Keratinocyte (primary cell): ENCODE measurements around the gene COL8A1. TPM values are rescaled to one million over a fixed set of nuclear protein-coding genes. Genes with fewer than 3 reads are reported as not detected.

Experiments used
- DNase-seq: peaks from one replicate; pipeline ENCODE4 v3.0.0-alpha.2; 2011; ENCODE audit warnings: low read depth, missing footprints, low spot score
- FAIRE-seq: peaks from 2 replicates; lab custom pipeline; 2011; peaks lifted over from hg19 to GRCh38; lab: Jason Lieb, UNC
- H2AFZ ChIP-seq: 2 replicates; pipeline ENCODE4 v1.6.0; 2012; ENCODE audit warnings: low read length, control low read depth, inconsistent platforms; ENCODE audit not compliant: control insufficient read depth
- H3K27ac ChIP-seq: 2 replicates; pipeline ENCODE4 v1.5.1; 2011; ENCODE audit warnings: low read length; ENCODE audit not compliant: control insufficient read depth, insufficient read depth
- H3K27me3 ChIP-seq: 3 replicates; pipeline ENCODE4 v1.6.0; 2011; ENCODE audit warnings: low read length; ENCODE audit not compliant: control insufficient read depth, insufficient read depth; ENCODE audit errors: extremely low read depth
- H3K36me3 ChIP-seq, 2 experiments: 2 replicates in 1 of 2; 3 replicates in 1 of 2; pipeline ENCODE4 v1.5.1; 2011; ENCODE audit warnings: low read length in 2 of 2, mild to moderate bottlenecking in 1 of 2; ENCODE audit not compliant: control insufficient read depth in 2 of 2, insufficient read depth in 2 of 2; ENCODE audit errors: extremely low read depth in 1 of 2
- H3K4me1 ChIP-seq: 3 replicates; pipeline ENCODE4 v1.5.1; 2011; ENCODE audit warnings: low read length; ENCODE audit not compliant: control insufficient read depth, insufficient read depth; ENCODE audit errors: extremely low read depth
- H3K4me2 ChIP-seq: 3 replicates; pipeline ENCODE4 v1.6.0; 2011; ENCODE audit warnings: low read depth, low read length; ENCODE audit not compliant: control insufficient read depth, insufficient read depth; ENCODE audit errors: extremely low read depth
- H3K4me3 ChIP-seq, 3 experiments: fragments of 200-600 bp in 1 of 3; sonication (generic) in 1 of 3; 2 replicates in 2 of 3; 3 replicates in 1 of 3; pipeline ENCODE4 v1.5.1; 2011 to 2016; ENCODE audit warnings: low read length in 3 of 3, mild to moderate bottlenecking in 3 of 3, control low read depth in 2 of 3, inconsistent platforms in 1 of 3, low read depth in 1 of 3, mixed read lengths in 1 of 3, mixed run types in 1 of 3, moderate library complexity in 1 of 3; ENCODE audit not compliant: control insufficient read depth in 2 of 3, insufficient read depth in 2 of 3; ENCODE audit errors: extremely low read depth in 1 of 3
- H3K79me2 ChIP-seq: 2 replicates; pipeline ENCODE4 v1.6.0; 2012; ENCODE audit warnings: low read length; ENCODE audit not compliant: control insufficient read depth, insufficient read depth
- H3K9ac ChIP-seq: 3 replicates; pipeline ENCODE4 v1.6.0; 2011; ENCODE audit warnings: low read length; ENCODE audit not compliant: control insufficient read depth, insufficient read depth; ENCODE audit errors: extremely low read depth
- H3K9me1 ChIP-seq: 3 replicates; pipeline ENCODE4 v1.6.0; 2011; ENCODE audit warnings: low read length; ENCODE audit not compliant: control insufficient read depth, insufficient read depth; ENCODE audit errors: extremely low read depth
- H3K9me3 ChIP-seq: 2 replicates; pipeline ENCODE4 v1.5.1; 2012; ENCODE audit warnings: low read depth, low read length; ENCODE audit not compliant: control insufficient read depth
- H4K20me1 ChIP-seq: 3 replicates; pipeline ENCODE4 v1.6.0; 2011; ENCODE audit warnings: low read length; ENCODE audit not compliant: control insufficient read depth, insufficient read depth; ENCODE audit errors: extremely low read depth
- CTCF ChIP-seq, 3 experiments: IDR thresholded peaks in 1 of 3; conservative IDR thresholded peaks in 1 of 3; optimal IDR thresholded peaks in 1 of 3; 2 replicates in 2 of 3; 3 replicates in 1 of 3; pipeline versions ENCODE3 to v1.5.1; 2011; ENCODE audit warnings: low read length in 3 of 3, mild to moderate bottlenecking in 3 of 3, moderate library complexity in 2 of 3, control low read depth in 1 of 3, inconsistent platforms in 1 of 3; ENCODE audit not compliant: insufficient read depth in 2 of 3; ENCODE audit errors: extremely low read depth in 1 of 3
- EZH2 ChIP-seq: IDR thresholded peaks from one replicate; pipeline ENCODE4 v1.6.1; 2012; ENCODE audit warnings: inconsistent platforms, mild to moderate bottlenecking, low read length, moderate library complexity
- dilution Hi-C: fragments of 300-500 bp; cut with MboI; formaldehyde crosslinking; loops from one replicate; pipeline ENCODE4 v1.7.0; 2020; ENCODE audit warnings: low sequenced_read_pairs; ENCODE audit not compliant: extremely low pct_ligation_motif_present
- polyA plus RNA-seq, 5 experiments: library from polyadenylated mRNA; depleted of rRNA in 3 of 5; stranded (reverse) in 3 of 5; stranded (forward) in 1 of 5; unstranded in 1 of 5; fragments of >200 nt; gene quantifications; 1 replicate in 1 of 5; 2 replicates in 3 of 5; 3 replicates in 1 of 5; pipeline versions ENCODE4 v1.2.1 to v1.2.3, GENCODE V29; 2011 to 2012; ENCODE audit warnings: missing spikeins in 2 of 5, low read depth in 1 of 5, low replicate concordance in 1 of 5

Gene COL8A1
- polyA plus RNA-seq, 1 donor (not counting 4 experiments of a cell fraction or from before 2014, with no cell fraction given): 102 TPM

- dilution Hi-C loops: no loop called here
Observed at GRCh38 chr3:99670556-99670950, 32.2 kb downstream of the COL8A1 start.

GRCh38 chr3:99674086-99674789, 35.8 kb downstream of the COL8A1 start:
- Histone ChIP-seq H3K9me3 (no peaks in the 10 kb centered on the region), H3K9me1 (peaks cover 3% of the 10 kb centered on the region), H3K79me2 (peaks cover 36% of the 10 kb centered on the region), H3K36me3 (no peaks in the 10 kb centered on the region), H3K4me1 (peaks cover 13% of the 10 kb centered on the region), H3K27me3 (no peaks in the 10 kb centered on the region), H3K4me2 (peak overlapping the region; percentile 15), H2AFZ (no peak overlapping the region), H3K27ac (no peak overlapping the region), H3K4me3 (no peak overlapping the region), H3K9ac (no peak overlapping the region), H4K20me1 (no peaks in the 10 kb centered on the region)
- no peak for TF ChIP-seq CTCF (optimal IDR thresholded peaks at IDR 0.05 in 1 of 3, IDR thresholded peaks at IDR 0.05 in 1 of 3, conservative IDR thresholded peaks at IDR 0.05 in 1 of 3; ENCODE audit: extremely low read depth in 1 of 3, insufficient read depth in 2 of 3, low read length in 3 of 3)
- FAIRE-seq (peak; percentile 74), DNase-seq (no peak)
- dilution Hi-C loops: no loop called here

More at GRCh38 chr3:99670556-99670950, 32.2 kb downstream of the COL8A1 start:
- FAIRE-seq (no peak), DNase-seq (no peak)
- no peak overlapping the region for H3K4me3 ChIP-seq
- peaks cover 49% of the 10 kb centered on the region for H3K79me2 ChIP-seq
- no peak for TF ChIP-seq CTCF (optimal IDR thresholded peaks at IDR 0.05 in 1 of 3, IDR thresholded peaks at IDR 0.05 in 1 of 3, conservative IDR thresholded peaks at IDR 0.05 in 1 of 3; ENCODE audit: extremely low read depth in 1 of 3, insufficient read depth in 2 of 3, low read length in 3 of 3)
- TF ChIP-seq EZH2: no peak
- H4K20me1 ChIP-seq: no peaks in the 10 kb centered on the region
- H3K36me3 ChIP-seq: no peaks in the 10 kb centered on the region
- no peaks in the 10 kb centered on the region for H3K27me3 ChIP-seq
- H3K9me1 ChIP-seq: peaks cover 3% of the 10 kb centered on the region
- no peak overlapping the region for H2AFZ ChIP-seq
- no peak overlapping the region for H3K4me2 ChIP-seq
- H3K4me1 ChIP-seq: peaks cover 19% of the 10 kb centered on the region
- no peak overlapping the region for H3K27ac ChIP-seq
- no peaks in the 10 kb centered on the region for H3K9me3 ChIP-seq
- no peak overlapping the region for H3K9ac ChIP-seq
